OCI-LY1 (cell line): Measurements from ENCODE around the gene TMC5.

ENCODE experiments used
- H2AFZ ChIP-seq: fragments of 200-600 bp; sonication (generic), shearing (Covaris generic); 2 replicates; pipeline ENCODE4 v1.6.0; 2014; ENCODE audit warnings: antibody characterized with exemption, mild to moderate bottlenecking, low read length
- H3F3A ChIP-seq: fragments of 200-600 bp; sonication (generic), shearing (Covaris generic); 2 replicates; pipeline ENCODE4 v1.6.0; 2014; ENCODE audit warnings: mild to moderate bottlenecking, antibody characterized with exemption, low read length, moderate library complexity; ENCODE audit not compliant: insufficient read depth
- H3K27ac ChIP-seq: fragments of 200-600 bp; sonication (generic); 2 replicates; pipeline ENCODE4 v1.5.1; 2014; ENCODE audit warnings: low read length, mixed run types, mild to moderate bottlenecking, low read depth; ENCODE audit not compliant: poor library complexity, severe bottlenecking
- H3K27me3 ChIP-seq: fragments of 200-600 bp; sonication (generic); 2 replicates; pipeline ENCODE4 v1.6.0; 2014; ENCODE audit warnings: antibody characterized with exemption, mild to moderate bottlenecking, low read length, moderate library complexity; ENCODE audit not compliant: insufficient read depth
- H3K36me3 ChIP-seq: fragments of 200-600 bp; sonication (generic); 2 replicates; pipeline ENCODE4 v1.6.1; 2014; ENCODE audit warnings: mild to moderate bottlenecking, antibody characterized with exemption, low read length, moderate library complexity, mixed read lengths; ENCODE audit not compliant: insufficient read depth
- H3K4me1 ChIP-seq: fragments of 200-600 bp; sonication (generic); 2 replicates; pipeline ENCODE4 v1.5.1; 2014; ENCODE audit warnings: mild to moderate bottlenecking, low read length, moderate library complexity; ENCODE audit not compliant: insufficient read depth, severe bottlenecking
- H3K4me2 ChIP-seq: fragments of 200-600 bp; sonication (generic), shearing (Covaris generic); 2 replicates; pipeline ENCODE4 v1.6.1; 2014; ENCODE audit warnings: low read length
- H3K4me3 ChIP-seq: fragments of 200-600 bp; sonication (generic); 2 replicates; pipeline ENCODE4 v1.5.1; 2014; ENCODE audit warnings: low read length, low read depth, mild to moderate bottlenecking, mixed read lengths; ENCODE audit not compliant: poor library complexity, severe bottlenecking
- H3K79me2 ChIP-seq: fragments of 200-600 bp; shearing (Covaris generic); 2 replicates; pipeline ENCODE4 v1.6.1; 2016; ENCODE audit warnings: mixed run types, low read length, mixed read lengths; ENCODE audit not compliant: insufficient read depth
- H3K9ac ChIP-seq: fragments of 200-600 bp; sonication (generic), shearing (Covaris generic); 2 replicates; pipeline ENCODE4 v1.6.1; 2014; ENCODE audit warnings: mild to moderate bottlenecking, low read length, mixed read lengths
- H3K9me2 ChIP-seq: fragments of 200-600 bp; sonication (generic), shearing (Covaris generic); 2 replicates; pipeline ENCODE4 v1.6.1; 2014; ENCODE audit warnings: low read depth, mild to moderate bottlenecking, low read length, mixed read lengths
- H3K9me3 ChIP-seq: fragments of 200-600 bp; shearing (Covaris generic); 2 replicates; pipeline ENCODE4 v1.6.1; 2014; ENCODE audit warnings: low read length, mixed read lengths
- H4K20me1 ChIP-seq: fragments of 200-600 bp; sonication (generic), shearing (Covaris generic); 2 replicates; pipeline ENCODE4 v1.6.0; 2016; ENCODE audit warnings: mild to moderate bottlenecking, low read length; ENCODE audit not compliant: insufficient read depth
- CTCF ChIP-seq: fragments of 200-600 bp; sonication (generic), shearing (Covaris generic); IDR thresholded peaks from 2 replicates; pipeline ENCODE4 v1.5.1; 2017; ENCODE audit warnings: mild to moderate bottlenecking, antibody characterized with exemption, low read length, moderate library complexity, mixed read lengths
- EZH2 ChIP-seq: fragments of 200-600 bp; sonication (generic), shearing (Covaris generic); IDR thresholded peaks from 2 replicates; pipeline ENCODE4 v1.8.0; 2017; ENCODE audit warnings: borderline replicate concordance, mixed run types, mild to moderate bottlenecking, antibody characterized with exemption, low read length, moderate library complexity, mixed read lengths

Gene TMC5

GRCh38 chr16:19432429-19432828, 14.7 kb downstream of the TMC5 start:
- Histone ChIP-seq H3K4me2 (no peak overlapping the region), H3K27ac (no peak overlapping the region), H3K27me3 (no peaks in the 10 kb centered on the region), H3K9ac (no peak overlapping the region), H3K9me3 (no peaks in the 10 kb centered on the region), H2AFZ (no peak overlapping the region), H3K36me3 (no peaks in the 10 kb centered on the region), H3K9me2 (no peaks in the 10 kb centered on the region), H3K4me1 (no peaks in the 10 kb centered on the region), H4K20me1 (no peaks in the 10 kb centered on the region), H3K79me2 (no peaks in the 10 kb centered on the region), H3K4me3 (no peak overlapping the region), H3F3A (no peaks in the 10 kb centered on the region)
- TF ChIP-seq EZH2 = no peak
- no peak for TF ChIP-seq CTCF

GRCh38 chr16:19434584-19434983, 16.9 kb downstream of the TMC5 start:
- no peak overlapping the region for H3K4me2 ChIP-seq
- H3F3A ChIP-seq = no peaks in the 10 kb centered on the region
- no peaks in the 10 kb centered on the region for H3K36me3 ChIP-seq
- no peak overlapping the region for H3K9ac ChIP-seq
- H3K9me2 ChIP-seq = no peaks in the 10 kb centered on the region
- no peak overlapping the region for H3K27ac ChIP-seq
- H3K27me3 ChIP-seq = no peaks in the 10 kb centered on the region
- no peak overlapping the region for H2AFZ ChIP-seq
- no peaks in the 10 kb centered on the region for H3K9me3 ChIP-seq
- H3K79me2 ChIP-seq = no peaks in the 10 kb centered on the region
- no peak overlapping the region for H3K4me3 ChIP-seq
- H4K20me1 ChIP-seq = no peaks in the 10 kb centered on the region
- TF ChIP-seq EZH2 (no peak), CTCF (no peak)
- no peaks in the 10 kb centered on the region for H3K4me1 ChIP-seq

GRCh38 chr16:19436540-19436939, 18.9 kb downstream of the TMC5 start:
- Histone ChIP-seq H3K27me3 (no peaks in the 10 kb centered on the region), H2AFZ (no peak overlapping the region), H3K4me1 (no peaks in the 10 kb centered on the region), H3K9me2 (no peaks in the 10 kb centered on the region), H3K27ac (no peak overlapping the region), H3K79me2 (no peaks in the 10 kb centered on the region), H3K36me3 (no peaks in the 10 kb centered on the region), H3K4me3 (no peak overlapping the region), H3K9me3 (no peaks in the 10 kb centered on the region), H3F3A (no peaks in the 10 kb centered on the region), H3K4me2 (no peak overlapping the region), H3K9ac (no peak overlapping the region), H4K20me1 (no peaks in the 10 kb centered on the region)
- no peak for TF ChIP-seq EZH2
- TF ChIP-seq CTCF = no peak
